Psoas muscle (tissue), 8 donors: Measurements from ENCODE around the gene RTN4RL2. TPM values are rescaled to one million over a fixed set of nuclear protein-coding genes. Genes with fewer than 3 reads are reported as not detected.

Source experiments
- ATAC-seq, 4 donors: fragments of 200-7000 bp; cut with Tn5 transposase; one replicate each; pipeline ENCODE4 v1.9.1; 2020; ENCODE audit warnings: moderate library complexity in 3 of 4, mild to moderate bottlenecking in 2 of 4
- DNase-seq, 2 donors: peaks; one replicate each; pipeline ENCODE4 v3.0.0-alpha.2; 2020
- H3K27ac ChIP-seq: fragments of 200-600 bp; one replicate; pipeline ENCODE4 v1.8.0; 2022
- H3K27me3 ChIP-seq, 3 donors: fragments of 200-600 bp in 1 of 3; one replicate each; pipeline versions ENCODE4 v1.6.1 to v1.8.0; 2013 to 2022; ENCODE audit warnings: low read length in 2 of 3, mild to moderate bottlenecking in 2 of 3, moderate library complexity in 1 of 3; ENCODE audit not compliant: insufficient read depth in 3 of 3
- H3K36me3 ChIP-seq, 2 donors: fragments of 200-600 bp in 1 of 2; one replicate each; pipeline versions ENCODE4 v1.6.1 to v1.8.0; 2013 to 2022; ENCODE audit warnings: low read depth in 1 of 2, mild to moderate bottlenecking in 1 of 2, moderate library complexity in 1 of 2; ENCODE audit not compliant: insufficient read depth in 1 of 2
- H3K4me1 ChIP-seq: fragments of 200-600 bp; one replicate; pipeline ENCODE4 v1.8.0; 2022
- H3K4me3 ChIP-seq: fragments of 200-600 bp; one replicate; pipeline ENCODE4 v1.8.0; 2022; ENCODE audit warnings: mild to moderate bottlenecking
- H3K9me3 ChIP-seq: fragments of 200-600 bp; one replicate; pipeline ENCODE4 v1.8.0; 2022
- WGBS, 3 donors: extraction: QIAGEN DNeasy Blood & Tissue Kit; methylation state at CpG; one replicate each; pipeline versions ENCODE4 v1.1.6 to v1.1.7; 2013; 5-methylcytosine and 5-hydroxymethylcytosine counted together
- intact Hi-C, 2 donors: fragments of 100-400 bp; cut with DNase I; formaldehyde crosslinking; loops; one replicate each; pipeline versions ENCODE4 v1.11.0 to v1.14.2; 2022
- polyA plus RNA-seq, 3 donors: library from polyadenylated mRNA; stranded (reverse); fragments of 200-250 nt; gene quantifications; one replicate each; pipeline ENCODE4 v1.2.3, GENCODE V29; 2013
- total RNA-seq, 4 donors: library from RNA; stranded (reverse); fragmentation: NEBNext Ultra II Directional in 2 of 4; extraction: Animal tissue kit (Norgen Biotek cat#: 25700) in 2 of 4; gene quantifications; one replicate each; pipeline versions ENCODE4 v1.2.1 to v1.2.4, GENCODE V29; 2021 to 2023
- TF ChIP-seq, protein P1 (sequence below): fragments of 200-600 bp; IDR thresholded peaks from one replicate; pipeline ENCODE4 v1.8.0; 2022; ENCODE audit warnings: antibody characterized with exemption
- donor health status: healthy with polysubstance abuse.
- donor health status: DM: no; HTN: no; CAD: no; lungs with moderate emphysema.
- donor health status: Bipolar disorder and iron deficiency.
- donor health status: healthy.
- donor health status: DM: yes; HTN: yes; CAD: no.
- donor health status: DM: no; HTN: no; CAD: no.
- donor health status: DM: no; HTN: no; CAD: no.
- donor health status: DM: yes; HTN: yes; CAD: no.

Gene RTN4RL2
- total and polyA plus RNA-seq, 7 donors, result 0.44 to 1.1 (median 0.77) TPM

DNA sequence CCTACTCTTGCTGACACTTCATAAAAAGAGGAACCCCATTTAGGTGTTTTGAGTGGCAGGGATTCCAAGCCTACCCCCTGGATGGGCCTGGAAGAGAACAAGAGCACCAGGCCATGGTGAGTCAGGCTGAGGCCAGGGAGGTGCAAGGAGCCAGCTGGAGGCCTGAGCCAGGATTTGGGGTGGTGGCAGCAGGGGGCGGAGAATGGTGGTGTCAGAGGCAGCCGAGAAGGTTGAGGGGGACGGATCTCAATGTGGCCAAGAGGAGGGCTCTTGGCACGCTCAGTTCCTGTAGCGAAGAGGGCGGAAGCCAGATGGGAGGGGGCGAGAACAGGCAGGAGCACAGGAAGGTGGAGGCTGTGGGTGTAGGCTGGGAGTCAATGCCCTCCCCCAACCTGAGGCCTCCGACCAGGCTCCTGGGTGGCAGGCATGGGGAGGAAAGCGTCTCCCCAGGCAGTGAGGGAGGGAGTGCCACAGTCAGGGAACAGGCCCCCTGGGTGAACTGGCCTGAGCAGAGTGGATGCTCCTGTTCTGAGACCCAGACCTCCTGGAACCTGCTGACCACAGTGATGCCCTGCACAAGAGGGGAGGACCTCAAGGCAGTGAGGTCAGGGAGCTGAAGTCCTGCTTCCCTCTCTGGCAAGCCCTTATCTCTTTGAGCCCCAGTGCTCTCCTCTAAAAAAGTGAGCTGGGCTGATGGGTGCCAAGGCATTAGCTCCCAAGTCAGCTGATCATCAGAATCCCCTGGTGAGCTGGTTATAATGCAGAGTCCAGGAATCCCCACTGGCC, 13.9 kb downstream of the RTN4RL2 start:
- TF ChIP-seq, protein P1, sequence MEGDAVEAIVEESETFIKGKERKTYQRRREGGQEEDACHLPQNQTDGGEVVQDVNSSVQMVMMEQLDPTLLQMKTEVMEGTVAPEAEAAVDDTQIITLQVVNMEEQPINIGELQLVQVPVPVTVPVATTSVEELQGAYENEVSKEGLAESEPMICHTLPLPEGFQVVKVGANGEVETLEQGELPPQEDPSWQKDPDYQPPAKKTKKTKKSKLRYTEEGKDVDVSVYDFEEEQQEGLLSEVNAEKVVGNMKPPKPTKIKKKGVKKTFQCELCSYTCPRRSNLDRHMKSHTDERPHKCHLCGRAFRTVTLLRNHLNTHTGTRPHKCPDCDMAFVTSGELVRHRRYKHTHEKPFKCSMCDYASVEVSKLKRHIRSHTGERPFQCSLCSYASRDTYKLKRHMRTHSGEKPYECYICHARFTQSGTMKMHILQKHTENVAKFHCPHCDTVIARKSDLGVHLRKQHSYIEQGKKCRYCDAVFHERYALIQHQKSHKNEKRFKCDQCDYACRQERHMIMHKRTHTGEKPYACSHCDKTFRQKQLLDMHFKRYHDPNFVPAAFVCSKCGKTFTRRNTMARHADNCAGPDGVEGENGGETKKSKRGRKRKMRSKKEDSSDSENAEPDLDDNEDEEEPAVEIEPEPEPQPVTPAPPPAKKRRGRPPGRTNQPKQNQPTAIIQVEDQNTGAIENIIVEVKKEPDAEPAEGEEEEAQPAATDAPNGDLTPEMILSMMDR, result no peak
- Histone ChIP-seq H3K4me3 (no peak overlapping the region), H3K4me1 (no peaks in the 10 kb centered on the region), H3K27me3 (peaks cover 0 to 1% (median 0%) of the 10 kb centered on the region in 3 donors), H3K36me3 (no peaks in the 10 kb centered on the region), H3K27ac (no peak overlapping the region), H3K9me3 (no peaks in the 10 kb centered on the region)
- ATAC-seq (no peak), DNase-seq (no peak)
- 62 to 70% (median 66%) methylated on average over 9 of the region's 9 CpGs for WGBS, 3 donors
- intact Hi-C loops, result no loop called here

DNA sequence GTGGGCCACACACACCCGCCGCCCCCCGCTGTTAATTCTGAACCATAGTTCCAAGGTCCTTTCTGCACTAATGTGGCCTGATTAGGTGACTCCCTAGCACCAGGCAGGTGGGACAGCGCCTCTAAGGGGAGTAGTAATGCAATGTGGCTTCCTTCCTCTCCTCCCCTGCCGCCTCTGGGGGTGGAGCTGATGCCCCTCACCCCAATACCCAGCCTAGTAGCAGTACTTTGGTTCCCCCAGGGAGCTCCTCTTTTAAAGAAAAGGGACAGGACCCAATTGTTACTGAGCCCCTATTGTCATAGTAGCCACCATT, 14.4 kb downstream of the RTN4RL2 start:
- ATAC-seq (no peak), DNase-seq (no peak)
- Histone ChIP-seq H3K27ac (no peak overlapping the region), H3K9me3 (no peaks in the 10 kb centered on the region), H3K27me3 (peaks cover 0 to 1% (median 0%) of the 10 kb centered on the region in 3 donors), H3K4me3 (no peak overlapping the region), H3K4me1 (no peaks in the 10 kb centered on the region), H3K36me3 (no peaks in the 10 kb centered on the region)
- 77 to 83% (median 80%) methylated on average over 5 of the region's 5 CpGs for WGBS, 3 donors
- TF ChIP-seq, protein P1, result no peak
- intact Hi-C loops, result loop anchor here in 1 of 2 donors (5.0 kb wide), 2 partner anchors 53 to 127 kb away; no protein-coding TSS in a partner anchor

DNA sequence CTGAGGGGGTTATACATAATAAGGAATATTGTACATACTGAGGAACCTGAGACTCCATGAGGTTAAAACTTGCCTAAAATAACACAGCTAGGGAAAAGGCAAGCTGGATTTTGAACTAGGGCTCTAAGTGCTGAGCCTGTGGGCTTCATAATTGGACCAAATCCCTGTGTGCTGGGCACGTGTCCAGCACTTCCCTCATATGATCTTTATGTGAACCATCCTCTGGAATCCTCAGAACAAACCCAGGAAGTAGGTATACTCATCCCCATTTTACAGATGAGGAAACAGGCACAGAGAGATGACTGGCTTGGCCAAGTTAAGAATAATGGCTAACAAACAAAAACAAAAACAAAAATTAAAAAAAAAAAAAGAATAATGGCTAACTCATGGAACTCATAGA, 14.9 kb downstream of the RTN4RL2 start:
- ATAC-seq (no peak), DNase-seq (no peak)
- no peaks in the 10 kb centered on the region for H3K9me3 ChIP-seq
- no peak overlapping the region for H3K27ac ChIP-seq
- no peak overlapping the region for H3K4me3 ChIP-seq
- intact Hi-C loops, result loop anchor here in 1 of 2 donors (5.0 kb wide), 2 partner anchors 52 to 128 kb away; no protein-coding TSS in a partner anchor
- TF ChIP-seq, protein P1, result no peak
- no peaks in the 10 kb centered on the region for H3K4me1 ChIP-seq
- no peaks in the 10 kb centered on the region for H3K36me3 ChIP-seq
- peaks cover 0 to 1% (median 0%) of the 10 kb centered on the region in 3 donors for H3K27me3 ChIP-seq
- 35 to 54% (median 44%) methylated on average over 1 of the region's 1 CpG for WGBS, 3 donors

DNA sequence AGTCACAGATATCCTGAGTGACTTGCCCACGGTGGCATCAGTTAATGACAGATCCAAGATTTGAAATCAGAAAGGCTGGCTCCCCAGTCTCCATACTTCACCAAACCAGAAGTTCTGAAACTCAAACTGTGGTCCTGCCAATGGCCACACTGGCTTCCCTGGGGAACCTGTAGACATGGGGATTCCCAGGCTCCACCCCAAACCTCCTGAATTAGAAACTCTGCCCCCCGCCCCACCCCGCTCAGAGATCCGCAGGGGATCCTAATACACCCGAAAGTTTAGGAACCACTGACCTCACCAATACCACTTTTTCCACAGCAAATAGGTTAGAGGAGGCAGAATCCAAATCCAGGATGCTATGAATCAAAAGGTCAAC, 15.3 kb downstream of the RTN4RL2 start:
- Histone ChIP-seq H3K4me1 (no peaks in the 10 kb centered on the region), H3K27ac (no peak overlapping the region), H3K9me3 (no peaks in the 10 kb centered on the region), H3K4me3 (peak overlapping the region; percentile 74), H3K36me3 (no peaks in the 10 kb centered on the region), H3K27me3 (peaks cover 0 to 1% (median 0%) of the 10 kb centered on the region in 3 donors)
- TF ChIP-seq, protein P1, result no peak
- DNase-seq (no peak), ATAC-seq (no peak)
- intact Hi-C loops, result loop anchor here in 1 of 2 donors (5.0 kb wide), 2 partner anchors 52 to 128 kb away; no protein-coding TSS in a partner anchor
- 70 to 80% (median 71%) methylated on average over 5 of the region's 5 CpGs for WGBS, 3 donors
